GM19372 (cell line): ENCODE measurements around the gene SEMA5A.

Source experiments
- ATAC-seq: cut with Tn5 transposase; IDR thresholded peaks from one replicate; pipeline ENCODE4 v1.9.1; 2021; ENCODE audit warnings: mild to moderate bottlenecking, low read depth, moderate library complexity; ENCODE audit not compliant: unreplicated experiment

Gene SEMA5A

DNA sequence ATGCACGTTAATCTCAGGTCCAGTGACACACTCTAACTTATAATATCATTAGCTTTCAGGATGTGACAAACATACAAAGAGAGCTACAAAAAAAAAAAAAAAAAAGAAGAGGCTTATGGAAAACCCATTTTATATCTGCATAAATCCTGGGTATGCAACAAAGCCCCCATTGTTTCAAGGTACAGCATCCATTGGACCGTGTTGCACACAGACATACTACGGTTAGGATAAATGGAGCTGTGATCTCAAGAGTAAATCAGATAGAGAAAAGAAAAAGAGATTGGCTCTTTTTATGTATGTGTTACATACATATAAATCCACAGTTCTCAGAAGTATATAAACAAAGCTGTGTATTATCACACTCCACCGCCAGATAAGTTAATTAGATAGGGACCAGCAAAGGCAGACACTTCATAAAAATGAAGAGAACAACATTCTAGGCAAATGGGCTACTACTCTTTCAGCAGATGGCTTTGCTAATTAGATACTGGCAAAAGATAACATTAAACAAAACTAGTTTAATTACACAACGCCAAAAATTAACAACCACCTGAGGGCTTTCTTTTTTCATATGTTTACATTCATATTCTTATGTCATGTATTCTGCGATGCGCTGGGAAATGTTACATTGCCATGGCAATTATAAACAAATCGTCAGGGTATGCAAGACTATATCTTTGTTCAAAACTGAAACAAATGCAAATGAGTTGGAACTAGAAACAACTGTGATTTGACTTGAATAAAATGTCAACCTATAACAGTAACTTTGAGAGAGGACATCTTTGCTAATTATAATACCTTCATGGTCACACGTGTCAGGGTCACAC is 304.2 kb downstream of the SEMA5A start:
- no peak for ATAC-seq

DNA sequence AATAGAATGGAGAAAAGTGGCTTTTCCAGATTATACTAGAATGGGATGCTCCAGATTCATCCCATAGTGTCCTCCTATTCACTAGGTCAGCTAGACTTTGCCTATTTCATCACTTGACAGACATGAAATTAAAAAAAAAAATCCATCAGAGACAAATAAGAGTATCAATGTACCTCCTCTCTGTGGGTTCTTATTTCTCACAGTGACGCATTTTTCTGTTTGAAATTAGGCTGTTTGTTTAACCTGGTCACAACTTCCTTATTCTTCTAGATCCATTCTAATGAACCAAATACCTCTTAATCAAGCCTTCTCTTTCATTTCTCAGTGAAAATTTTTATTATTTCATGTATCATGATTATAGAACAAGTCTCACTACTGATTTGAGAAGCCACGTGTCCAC is 305.4 kb downstream of the SEMA5A start:
- ATAC-seq = no peak

DNA sequence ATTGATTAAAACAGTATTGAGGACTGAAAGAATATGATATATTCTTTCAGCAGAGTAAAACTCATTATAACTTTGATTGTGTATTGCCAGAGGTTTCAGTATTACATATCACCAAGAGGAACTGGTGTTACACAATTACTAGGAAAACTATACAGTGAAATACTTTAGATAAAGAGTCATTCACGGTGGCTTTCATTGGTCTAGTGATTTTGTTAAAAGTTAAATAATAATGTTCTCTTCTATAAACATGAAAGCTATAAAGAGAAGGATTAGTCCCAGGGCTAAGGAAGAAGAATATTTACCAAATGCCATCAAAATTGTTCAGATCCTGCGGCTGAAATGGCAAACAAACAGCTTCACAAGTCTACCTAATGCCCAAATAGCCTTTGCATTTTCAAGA is 306.2 kb downstream of the SEMA5A start:
- no peak for ATAC-seq

DNA sequence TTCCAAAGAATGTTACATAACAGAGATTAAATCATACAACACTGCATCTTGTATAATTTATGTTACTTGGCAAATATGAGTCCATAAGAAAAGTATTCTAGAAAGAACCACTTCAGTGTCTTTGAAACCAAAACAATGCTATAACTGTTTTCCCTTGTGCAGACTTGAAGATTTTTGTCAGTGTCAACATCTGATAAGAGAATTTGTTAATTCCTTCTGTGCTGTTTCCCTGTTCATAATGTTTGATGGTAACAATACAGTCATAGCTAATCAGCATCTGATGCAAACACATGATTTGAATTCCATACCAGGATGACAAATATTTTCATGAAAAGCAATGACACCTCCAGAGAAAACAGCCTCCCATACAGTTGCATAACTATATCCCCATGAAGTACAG is 306.8 kb downstream of the SEMA5A start:
- no peak for ATAC-seq

DNA sequence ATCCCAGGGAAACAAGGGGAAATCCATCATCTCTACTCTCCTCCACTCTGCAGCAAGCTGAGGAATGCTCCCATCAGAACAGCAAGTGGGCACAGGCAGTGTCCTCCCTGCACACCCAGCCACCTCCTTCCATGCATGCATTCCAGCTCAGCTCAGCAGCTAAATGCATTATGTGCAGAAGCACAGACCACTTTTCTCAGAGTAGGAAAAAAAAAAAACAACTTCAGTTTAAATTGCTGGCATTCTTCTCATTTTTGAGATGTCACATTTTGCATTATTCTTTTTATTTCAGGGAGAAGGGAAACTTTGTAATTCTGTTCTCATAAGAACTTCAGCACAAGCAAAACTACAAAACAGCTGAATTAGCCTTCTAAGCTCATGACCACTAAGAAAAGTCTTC is 312.2 kb downstream of the SEMA5A start:
- ATAC-seq = no peak

DNA sequence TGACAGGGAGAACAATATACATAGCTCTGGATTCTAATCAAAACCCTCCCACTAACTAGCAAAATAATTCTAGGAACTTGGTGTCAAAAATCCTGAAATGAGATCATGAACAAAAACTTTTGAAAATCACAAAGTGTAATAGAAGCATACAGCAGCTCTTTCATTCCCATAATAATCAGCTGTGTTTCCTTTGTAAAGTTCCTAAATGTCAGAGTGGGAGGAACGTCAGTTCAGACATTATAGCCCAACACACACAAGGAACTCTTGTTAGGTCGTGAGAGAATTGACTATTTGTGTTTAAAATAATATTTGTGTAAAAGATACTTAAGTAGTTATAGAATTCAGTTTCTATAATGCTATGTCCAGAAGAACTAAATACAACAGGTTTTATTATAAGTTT is 312.8 kb downstream of the SEMA5A start:
- no peak for ATAC-seq

DNA sequence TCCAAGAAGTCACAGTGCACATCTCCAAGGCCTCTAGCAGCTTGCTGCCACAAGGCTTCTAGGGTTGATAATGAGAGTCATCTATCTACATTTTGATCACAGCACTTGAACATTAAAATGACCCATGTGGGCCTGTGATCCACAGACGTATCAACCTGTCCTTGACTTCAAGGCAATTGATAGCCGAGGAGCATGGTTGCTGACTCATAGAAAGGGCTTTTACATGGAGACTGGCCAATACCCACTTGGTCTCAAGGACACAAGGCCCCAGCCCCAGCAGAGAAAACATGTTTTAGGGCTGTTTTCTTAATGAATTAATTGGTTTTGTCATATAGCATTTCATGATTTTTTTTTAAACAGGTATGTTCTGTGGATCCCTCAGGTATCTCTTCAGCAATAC is 314.0 kb downstream of the SEMA5A start:
- no peak for ATAC-seq

DNA sequence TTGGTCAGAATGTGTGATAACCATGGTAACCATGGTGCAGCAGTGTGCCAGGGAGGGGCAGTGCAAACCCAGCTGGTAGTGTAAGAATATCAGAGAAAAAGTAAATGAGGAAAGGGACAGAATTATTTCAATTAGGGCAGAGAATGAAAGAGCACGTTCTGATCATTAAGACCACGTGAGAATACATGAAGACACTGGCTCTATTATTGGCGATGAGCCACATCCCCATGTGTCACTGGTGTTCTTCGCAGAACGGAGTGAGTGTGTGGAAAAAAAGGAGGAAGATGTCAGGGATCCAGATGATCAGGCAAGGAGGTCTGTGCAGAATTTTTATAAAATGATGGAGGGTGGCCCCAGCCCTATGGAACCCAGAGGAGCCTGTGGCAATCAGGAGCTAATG is 315.5 kb downstream of the SEMA5A start:
- ATAC-seq = no peak

DNA sequence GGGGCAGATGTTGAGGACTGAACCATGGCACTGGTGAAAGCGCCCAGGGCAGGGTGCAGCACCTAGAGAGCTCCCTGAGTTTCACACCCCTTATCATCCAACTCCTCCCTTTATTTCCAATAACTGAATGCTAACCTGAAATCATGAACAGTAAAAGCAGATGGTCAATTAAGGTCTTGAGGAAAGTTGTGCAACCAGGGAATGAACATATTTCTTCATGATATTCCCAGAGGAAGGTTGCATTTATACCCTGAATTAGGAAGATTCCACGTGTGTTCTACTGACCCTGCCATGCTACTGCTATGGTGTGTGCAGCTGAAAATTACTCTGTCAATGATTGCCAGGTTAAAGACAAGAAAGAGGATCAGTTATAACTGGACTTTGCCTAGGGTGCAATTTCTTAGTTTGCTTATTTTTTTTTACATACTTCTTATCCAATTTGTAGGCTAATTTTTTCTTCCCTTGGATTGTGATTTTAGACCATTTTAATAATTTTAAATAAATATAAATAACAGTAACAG is 319.8 kb downstream of the SEMA5A start:
- no peak for ATAC-seq

DNA sequence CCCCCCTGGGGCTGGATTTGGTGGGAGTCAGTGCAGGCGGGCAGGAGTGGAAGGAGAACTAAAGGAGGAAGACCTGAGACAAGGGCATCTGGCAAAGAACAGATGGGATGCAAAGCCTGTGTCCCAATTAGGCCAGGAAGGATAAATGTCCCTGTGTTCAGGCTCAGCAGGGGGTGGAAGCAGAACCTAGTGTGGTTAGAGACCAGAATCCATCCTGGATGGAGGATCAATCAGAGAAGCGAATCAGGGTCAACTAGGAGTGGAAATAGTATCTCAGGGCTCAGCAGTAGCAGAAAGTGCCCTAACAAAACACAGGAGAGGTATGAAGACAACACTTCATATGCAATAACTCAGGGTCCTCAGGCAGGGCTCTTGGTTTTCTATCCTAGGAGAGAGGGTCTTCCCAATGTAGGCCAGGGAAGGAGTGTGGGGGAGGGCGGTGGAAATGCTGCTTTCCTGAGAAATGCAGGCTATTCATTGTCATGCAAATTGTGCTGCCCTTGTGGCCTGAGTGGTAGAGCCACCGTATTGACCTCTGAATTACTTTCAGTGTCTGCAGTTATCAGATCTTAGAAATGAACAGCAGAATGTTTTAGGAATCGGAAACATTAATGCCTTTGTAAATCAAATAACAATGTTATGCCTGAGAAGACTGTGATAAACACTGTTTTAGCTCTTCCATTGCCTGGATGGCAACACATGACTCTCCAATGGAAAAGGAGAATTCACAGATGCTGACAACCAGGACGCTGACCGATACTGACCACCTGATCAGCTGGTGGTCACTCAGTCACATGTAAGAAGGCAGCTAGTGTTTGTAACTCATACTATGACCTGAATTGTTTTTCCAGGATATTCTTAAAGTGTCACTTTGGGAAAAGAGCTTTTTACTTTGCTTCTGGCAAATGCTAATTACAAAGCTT is 323.6 kb downstream of the SEMA5A start:
- ATAC-seq = no peak

DNA sequence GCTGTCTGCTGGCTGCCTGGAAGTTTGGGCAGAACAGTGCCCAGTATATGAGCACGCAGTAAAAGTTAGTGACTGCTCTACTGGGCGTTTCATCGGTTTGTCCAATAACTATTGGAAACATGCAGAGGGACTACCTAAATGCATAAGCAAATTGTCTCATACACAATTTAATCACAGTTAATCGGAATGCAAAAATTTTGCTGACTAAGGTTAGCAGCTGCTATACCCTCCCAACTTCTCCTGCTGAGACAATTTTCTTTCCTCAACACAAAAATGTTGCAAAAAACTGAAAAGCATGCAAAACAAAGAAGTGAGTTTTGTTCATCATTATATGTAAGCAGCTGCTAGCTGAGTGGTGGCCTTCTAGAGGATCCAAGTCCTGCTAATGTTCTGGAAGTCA is 327.5 kb downstream of the SEMA5A start:
- ATAC-seq = no peak

DNA sequence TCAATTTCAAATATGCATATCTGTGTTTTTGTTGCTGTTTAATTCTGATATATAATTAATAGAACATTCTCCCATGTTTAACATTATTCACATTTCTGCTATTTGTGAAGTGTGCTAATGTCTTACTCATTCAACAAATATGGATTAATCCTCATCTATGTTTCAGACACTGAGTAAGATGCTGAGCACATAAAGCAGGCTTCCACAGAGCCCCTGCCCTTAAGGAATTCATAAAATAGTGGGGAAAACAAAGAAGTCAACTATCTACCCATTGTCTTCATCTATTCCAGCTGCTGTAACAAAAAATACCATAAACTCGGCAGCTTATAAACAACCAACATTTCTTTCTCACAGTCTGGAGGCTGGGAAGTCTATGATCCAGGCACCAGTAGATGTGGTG is 333.3 kb downstream of the SEMA5A start:
- ATAC-seq = no peak

DNA sequence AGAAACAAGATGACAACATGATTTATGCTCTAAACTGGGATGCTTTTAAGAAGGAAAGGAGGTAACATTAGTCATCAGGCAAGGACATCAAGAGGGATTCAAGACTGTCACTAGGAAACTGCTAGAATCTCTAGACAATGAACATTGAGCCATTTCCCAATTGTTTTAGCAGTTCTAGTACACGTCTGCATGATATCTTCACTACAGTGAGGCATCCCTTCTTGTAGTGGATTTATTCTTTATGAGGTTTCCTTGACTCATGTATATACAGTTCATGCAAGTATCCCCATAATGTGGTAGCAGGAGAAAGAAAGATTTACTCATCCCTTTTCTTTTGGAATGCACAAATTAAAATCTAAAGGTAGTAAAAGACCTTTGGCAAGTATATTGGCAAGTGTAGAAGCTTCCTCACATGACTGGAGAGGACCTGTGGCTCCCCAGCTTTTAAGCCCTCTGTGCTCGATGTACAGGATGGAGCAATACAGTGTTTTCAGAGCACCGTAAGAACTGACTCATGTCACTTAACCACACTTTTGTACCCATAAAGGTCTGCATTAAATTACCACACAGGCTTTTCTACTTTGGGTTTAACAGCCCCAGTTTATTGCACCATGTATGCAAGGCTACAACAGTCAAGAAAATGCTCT is 335.9 kb downstream of the SEMA5A start:
- ATAC-seq = no peak

DNA sequence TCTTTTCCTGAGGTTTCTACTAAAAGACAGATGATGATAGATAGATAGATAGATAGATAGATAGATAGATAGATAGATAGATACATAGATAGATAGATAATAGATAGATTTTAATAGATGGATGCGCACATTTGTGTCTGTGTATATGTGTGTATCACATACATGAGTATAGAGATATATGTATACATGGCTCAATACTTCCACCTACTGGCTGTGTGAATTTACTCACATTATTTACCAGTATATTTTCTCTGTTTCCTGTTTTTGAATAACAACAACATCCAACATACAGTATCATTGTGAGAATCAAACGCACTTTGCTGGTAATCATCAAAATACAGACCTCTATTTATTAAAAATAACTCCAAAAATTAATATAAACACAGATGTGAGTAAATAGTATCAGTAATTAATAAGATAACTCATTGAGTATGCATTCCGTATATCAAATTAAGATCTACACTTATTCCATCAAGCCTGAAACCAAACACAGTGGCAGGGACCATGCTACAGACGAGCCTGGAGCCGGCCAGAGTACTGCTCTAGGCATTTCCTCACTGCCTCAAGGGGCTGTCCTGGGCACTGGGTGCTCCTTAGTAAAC is 338.0 kb downstream of the SEMA5A start:
- ATAC-seq = peak; percentile 72

DNA sequence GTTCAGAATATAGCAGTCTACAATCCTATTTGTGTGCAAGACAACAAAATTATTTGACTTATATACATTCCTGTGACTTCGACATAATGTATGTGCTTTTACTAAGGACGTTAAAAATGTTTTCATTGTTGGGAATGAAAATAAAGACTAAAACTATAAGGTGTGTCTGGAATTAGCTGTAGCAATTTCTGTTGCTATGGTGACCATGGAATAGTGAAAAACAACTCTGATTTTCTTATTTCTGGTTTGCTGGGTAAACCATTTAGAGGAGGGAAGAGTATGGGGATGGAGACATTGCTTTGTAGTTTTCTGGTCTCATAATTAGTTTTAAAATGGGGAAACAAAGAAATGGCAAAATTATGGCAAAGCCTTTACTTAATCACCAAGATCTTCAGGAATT is 343.2 kb downstream of the SEMA5A start:
- no peak for ATAC-seq

DNA sequence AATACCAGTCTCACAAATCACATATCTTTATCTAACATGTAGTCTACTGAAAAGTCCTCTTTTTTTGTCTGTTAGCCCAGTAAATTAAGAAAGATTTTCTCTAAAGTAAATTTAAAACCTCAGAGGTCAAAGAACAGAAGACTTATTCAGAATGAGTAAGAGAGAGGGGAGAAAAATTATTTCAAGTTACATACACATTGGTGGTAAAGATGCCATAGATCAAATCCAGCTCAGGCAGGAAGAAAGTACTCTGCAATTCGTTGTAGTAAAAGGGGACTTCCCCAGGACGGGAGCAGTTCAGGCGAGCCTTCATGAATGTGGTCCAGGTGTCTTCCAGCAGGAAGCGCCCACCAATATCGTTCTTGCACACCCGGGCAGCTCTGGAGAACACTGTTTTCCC is 344.1 kb downstream of the SEMA5A start:
- ATAC-seq = no peak

DNA sequence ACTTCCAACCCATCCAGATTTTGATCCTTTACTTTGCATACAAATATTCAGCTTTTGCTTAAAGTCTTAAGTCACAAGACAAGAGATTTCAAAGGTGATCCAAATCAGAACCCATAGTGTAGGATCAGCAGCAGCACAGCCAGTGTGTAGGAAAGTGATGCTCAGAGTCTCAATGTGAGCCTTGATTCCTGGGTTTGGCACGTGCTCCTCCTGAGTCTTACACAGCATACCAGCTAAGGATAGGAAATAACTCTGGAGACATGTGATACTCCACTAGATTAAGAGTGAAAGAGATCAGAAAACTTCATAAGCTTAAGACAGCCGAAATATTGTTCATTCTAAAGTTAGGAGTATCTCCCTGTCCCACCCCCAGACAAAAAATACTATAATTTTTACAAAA is 344.9 kb downstream of the SEMA5A start:
- ATAC-seq = no peak

DNA sequence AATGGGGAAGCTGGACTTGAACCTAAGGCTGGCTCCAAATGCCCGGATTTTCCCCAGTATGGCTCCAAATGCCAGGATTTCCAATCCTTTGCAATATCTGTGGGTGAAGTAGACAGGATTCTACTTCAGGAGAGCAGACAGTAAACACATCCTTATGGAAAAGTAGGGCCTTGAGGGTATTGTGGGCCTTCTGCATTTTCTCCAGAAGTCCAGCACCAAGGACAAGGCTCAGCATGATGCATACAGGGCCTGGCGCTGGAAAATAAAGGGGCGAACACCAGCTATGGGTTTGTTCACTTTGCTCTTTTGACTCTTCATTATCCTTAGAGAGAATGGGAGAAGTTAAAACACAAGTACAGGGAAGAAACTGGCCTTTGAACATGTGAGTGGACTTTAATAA is 347.5 kb downstream of the SEMA5A start:
- no peak for ATAC-seq

DNA sequence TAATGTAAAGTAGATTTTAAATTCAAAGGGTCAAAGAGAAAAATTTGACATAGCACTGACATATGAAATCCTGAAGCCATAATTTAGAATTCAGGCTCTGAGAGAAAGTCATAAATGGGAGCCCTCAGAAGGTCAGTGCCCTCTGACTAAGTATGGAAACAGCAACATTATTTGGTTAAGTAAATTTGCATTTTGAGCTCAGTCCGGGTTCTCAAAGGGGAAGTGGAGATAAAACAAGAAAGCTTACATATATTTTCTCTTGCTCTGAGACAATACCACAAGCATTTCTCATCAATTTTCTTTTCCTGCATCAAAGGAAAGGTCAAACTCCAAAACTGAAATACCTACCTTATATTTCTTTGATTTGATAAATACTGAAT is 348.0 kb downstream of the SEMA5A start:
- peak; percentile 91 for ATAC-seq

DNA sequence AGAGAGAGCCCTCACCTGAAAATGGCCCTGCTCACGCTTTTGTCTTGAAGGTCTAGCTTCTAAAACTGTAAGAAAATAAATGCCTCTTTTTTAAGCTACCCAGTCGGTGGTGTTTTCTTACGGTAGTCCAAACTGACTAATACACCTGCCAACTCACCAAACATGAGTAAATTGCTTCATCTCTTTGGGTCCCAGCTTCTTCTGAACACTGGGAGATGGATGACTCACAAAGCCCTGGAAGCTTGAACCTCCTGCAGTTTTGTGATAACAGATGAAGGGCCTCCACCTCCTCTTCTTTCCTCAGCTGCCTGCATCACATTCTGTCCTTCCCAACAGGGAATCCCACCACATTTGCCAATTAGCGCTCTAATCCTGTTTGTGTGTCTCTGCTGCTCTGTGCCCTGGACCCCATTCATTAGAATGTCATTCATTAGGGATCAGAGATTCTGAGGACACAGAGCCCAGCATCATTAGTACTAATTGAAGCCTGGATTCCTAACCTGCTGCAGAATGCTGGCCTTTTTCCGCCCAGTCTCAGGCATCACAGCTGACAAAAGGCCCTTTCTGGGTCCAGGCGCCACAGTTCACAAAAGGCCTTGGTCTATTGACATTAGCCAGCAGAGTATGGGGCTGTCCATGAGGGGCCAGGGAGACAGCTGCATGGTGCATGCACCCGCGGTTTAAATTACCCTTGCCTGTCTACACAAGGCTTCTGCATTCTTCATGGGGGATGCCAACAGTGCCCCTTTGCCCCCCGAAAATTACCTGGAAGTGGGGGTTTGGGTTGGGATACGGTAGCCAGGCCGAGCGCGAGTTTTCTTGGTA is 349.3 kb downstream of the SEMA5A start:
- ATAC-seq = no peak
